H7 (cell line): ENCODE results near the gene MTNR1B. TPM values are rescaled to one million over a fixed set of nuclear protein-coding genes. Genes with fewer than 3 reads are reported as not detected.

Experiments used
- DNase-seq: peaks from one replicate; pipeline ENCODE4 v3.0.0; 2012
- H3K27me3 ChIP-seq: 2 replicates; pipeline ENCODE4 v1.6.0; 2011; ENCODE audit warnings: mild to moderate bottlenecking, low read length; ENCODE audit not compliant: control insufficient read depth, insufficient read depth
- H3K36me3 ChIP-seq: replicated peaks from 2 replicates; pipeline ENCODE4 v1.5.1; 2011; ENCODE audit warnings: low read length; ENCODE audit not compliant: control insufficient read depth, insufficient read depth
- H3K4me3 ChIP-seq: 2 replicates; pipeline ENCODE4 v1.5.1; 2011; ENCODE audit warnings: low read depth, mild to moderate bottlenecking, control low read depth, low read length, moderate library complexity; ENCODE audit not compliant: insufficient read depth
- total RNA-seq: library from RNA; depleted of rRNA; stranded (reverse); fragments of >200 nt; shearing (Covaris generic); gene quantifications from 2 replicates; pipeline ENCODE4 v1.2.3, GENCODE V29; 2014

Gene MTNR1B
- total RNA-seq, 1 experiment from 2014 or later = not detected

DNA sequence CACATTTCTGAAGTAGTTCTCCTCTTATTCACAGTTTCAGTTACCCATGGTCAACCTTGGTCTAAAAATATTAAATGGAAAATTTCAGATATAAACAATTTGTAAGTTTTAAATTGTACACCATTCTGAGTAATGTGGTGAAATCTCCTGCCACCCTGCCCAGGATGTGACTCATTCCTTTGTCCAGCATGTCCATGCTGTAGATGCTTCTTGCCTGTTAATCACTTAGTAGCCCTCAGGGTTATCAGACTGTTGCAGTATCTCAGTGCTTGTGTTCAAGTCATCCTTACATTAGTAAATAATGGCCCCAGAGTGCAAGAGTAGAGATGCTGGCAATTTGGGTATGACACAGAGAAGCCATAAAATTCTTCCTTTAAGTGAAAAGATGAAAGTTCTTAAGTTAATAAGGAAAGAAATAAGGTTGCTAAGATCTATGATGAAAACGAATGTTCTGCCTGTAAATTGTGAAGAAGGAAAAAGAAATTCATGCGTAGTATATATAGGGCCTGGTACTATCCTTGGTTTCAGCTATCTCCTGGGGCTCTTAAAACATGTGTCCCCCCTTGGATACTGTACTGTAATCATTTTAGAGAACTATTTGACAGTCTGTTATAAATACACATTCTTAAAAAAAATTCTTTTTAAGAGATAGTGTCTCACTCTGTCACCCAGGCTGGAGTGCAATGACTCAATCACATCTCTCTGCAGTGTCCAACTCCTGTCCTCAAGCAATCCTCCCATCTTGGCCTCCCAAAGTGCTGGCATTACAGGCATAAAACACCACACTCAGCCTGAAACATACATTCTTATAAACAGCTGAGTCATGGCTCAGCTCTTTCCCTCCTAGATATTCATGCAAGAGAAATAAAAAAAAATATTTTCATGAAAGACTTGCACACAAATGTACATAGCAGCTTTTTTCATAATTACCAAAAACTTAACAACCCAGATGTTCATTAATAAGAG, 31.3 kb downstream of the MTNR1B start:
- DNase-seq = no peak
- Histone ChIP-seq H3K4me3 (no peak overlapping the region), H3K27me3 (no peaks in the 10 kb centered on the region), H3K36me3 (no peaks in the 10 kb centered on the region)

DNA sequence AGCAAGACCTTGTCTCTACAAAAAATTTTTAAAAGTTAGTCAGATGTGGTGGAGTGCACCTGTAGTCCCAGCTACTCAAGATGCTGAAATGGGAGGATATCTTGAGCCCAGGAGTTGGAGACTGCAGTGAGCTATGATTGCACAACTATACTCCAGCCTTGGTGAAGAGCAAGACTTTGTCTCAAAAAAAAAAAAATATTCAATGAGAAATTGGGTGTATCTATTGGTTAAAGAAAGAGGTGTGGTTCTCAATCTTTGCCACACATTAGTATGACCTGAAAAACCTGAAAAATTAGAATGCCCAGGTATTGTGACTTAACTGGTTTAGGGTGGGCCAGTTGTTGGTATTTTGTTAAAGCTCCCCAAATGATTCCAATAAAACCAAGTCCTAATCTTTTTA, 32.4 kb downstream of the MTNR1B start:
- H3K4me3 ChIP-seq = no peak overlapping the region
- no peak for DNase-seq
- no peaks in the 10 kb centered on the region for H3K27me3 ChIP-seq
- no peaks in the 10 kb centered on the region for H3K36me3 ChIP-seq

DNA sequence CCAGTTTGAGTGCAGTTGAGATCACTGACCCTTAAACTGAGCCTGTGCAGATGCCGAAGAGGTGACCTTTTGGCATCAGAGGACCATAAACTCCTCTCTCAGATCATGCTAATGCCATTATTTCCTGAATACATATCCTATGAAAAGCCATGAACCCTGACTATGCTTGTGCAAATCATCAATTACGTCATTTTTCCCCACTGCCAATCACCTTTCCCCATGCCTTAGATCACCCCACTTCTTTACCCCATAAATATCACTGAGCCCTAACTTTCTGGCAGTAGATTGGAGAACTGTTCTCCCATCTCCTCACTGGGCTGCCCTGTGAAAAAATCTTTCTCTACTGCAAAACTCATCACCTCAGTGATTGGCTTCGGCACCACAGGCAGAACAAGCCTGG, 32.9 kb downstream of the MTNR1B start:
- H3K27me3 ChIP-seq = no peaks in the 10 kb centered on the region
- no peak overlapping the region for H3K4me3 ChIP-seq

DNA sequence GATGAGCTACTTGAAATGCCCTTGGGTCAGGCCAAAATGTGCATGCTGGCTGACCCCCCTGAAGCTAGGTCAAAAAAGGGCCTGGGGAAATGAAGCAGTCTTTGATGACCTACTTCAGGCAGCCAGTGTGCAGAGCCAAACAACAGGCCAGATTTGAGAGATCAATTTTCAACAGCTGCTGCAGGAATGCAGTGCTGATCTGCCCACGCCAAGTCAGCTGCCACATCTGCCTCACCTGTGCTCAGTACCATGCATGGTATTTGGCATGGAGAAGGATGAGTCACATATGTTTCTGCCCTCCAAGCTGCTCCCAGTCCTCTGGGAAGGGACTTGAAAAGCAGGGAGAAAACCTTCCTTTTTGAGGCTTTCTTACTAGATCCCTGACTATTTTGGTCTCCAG, 35.8 kb downstream of the MTNR1B start:
- H3K36me3 ChIP-seq = no peaks in the 10 kb centered on the region
- no peak for DNase-seq
- H3K4me3 ChIP-seq = no peak overlapping the region
- H3K27me3 ChIP-seq = no peaks in the 10 kb centered on the region

More for the DNA sequence above, 32.9 kb downstream of the MTNR1B start:
- DNase-seq = no peak
- H3K36me3 ChIP-seq = no peaks in the 10 kb centered on the region

DNA sequence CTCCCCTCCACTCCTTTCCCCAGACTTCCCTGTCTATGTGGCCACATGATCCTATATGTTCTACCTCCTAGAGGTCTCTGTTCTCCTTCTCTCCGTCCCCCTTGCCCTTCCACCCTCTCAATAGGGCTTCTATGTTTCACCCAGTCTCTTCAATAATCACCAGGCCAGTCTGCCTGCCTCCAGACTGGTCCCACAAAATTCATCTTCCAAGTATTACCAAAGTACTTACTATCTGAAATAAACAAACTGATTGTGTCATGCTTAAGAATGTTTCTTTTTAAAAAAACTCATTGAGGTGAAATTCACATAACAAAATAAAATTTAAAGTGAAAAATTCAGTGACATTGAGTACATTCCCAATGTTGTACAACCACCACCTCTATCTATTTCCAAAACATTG, 44.2 kb downstream of the MTNR1B start:
- DNase-seq = no peak
- H3K27me3 ChIP-seq = no peaks in the 10 kb centered on the region

DNA sequence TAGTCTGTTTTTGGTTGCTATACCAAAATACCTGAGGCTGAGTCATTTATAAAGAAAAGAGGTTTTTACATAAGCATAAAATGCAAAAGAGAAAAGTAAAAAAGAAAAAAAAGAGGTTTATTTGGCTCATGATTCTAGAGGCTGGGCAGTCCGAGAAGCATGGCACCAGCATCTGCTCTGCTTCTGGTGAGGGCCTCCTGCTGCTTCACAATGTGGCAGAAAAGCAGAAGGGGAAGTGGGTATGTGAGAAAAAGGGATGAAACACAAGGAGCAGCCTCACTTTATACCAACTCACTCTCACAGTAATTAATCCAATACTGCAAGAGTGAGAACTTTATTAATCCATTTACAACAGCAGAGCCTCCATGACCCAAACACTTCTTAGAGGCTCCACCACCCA, 47.1 kb downstream of the MTNR1B start:
- H3K27me3 ChIP-seq = no peaks in the 10 kb centered on the region
- H3K36me3 ChIP-seq = no peaks in the 10 kb centered on the region
- DNase-seq = no peak
- no peak overlapping the region for H3K4me3 ChIP-seq

More for the DNA sequence above, 44.2 kb downstream of the MTNR1B start:
- H3K4me3 ChIP-seq = no peak overlapping the region
- no peaks in the 10 kb centered on the region for H3K36me3 ChIP-seq

DNA sequence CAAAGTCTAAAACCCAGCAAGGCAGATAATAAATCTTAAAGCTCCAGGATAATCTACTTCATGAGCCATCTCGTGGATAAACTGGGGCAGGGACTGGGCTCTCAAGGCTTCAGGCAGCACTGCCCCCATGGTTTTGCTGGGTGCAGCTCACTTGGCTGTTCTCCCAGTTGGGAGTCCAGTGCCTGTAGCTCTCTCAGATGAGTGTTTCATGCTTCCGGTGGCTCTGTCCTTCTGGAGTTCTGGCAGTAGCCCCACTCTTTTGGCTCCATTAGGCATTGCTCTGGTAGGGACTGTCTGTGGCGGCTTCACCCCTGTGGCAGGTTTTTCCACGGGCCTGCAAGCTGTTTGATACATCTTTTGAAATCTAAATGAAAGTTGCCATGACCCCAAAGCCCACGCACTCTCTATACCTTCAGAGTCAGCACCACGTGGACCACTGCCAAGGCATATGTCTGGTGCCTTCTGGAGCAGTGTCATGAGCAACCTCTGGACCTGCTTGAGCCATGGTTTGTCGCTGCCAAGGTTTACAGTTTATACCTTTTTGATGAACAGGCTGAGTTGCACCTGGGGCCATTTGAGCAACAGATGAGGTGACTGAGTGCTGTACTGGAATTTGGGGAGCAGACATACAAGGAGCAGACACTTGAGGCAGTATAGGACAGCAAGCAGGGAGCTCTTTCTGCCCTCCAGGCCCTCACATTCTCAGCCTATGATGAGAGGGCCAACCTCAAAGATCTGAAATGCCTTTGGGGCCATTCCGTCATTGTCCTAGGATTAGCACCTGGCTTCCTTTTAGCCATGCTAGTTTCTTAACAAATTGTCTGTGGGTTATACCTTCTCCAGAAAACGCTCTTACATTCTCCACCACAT, 48.6 kb downstream of the MTNR1B start:
- no peak for DNase-seq
- no peaks in the 10 kb centered on the region for H3K36me3 ChIP-seq
- no peak overlapping the region for H3K4me3 ChIP-seq
- no peaks in the 10 kb centered on the region for H3K27me3 ChIP-seq

DNA sequence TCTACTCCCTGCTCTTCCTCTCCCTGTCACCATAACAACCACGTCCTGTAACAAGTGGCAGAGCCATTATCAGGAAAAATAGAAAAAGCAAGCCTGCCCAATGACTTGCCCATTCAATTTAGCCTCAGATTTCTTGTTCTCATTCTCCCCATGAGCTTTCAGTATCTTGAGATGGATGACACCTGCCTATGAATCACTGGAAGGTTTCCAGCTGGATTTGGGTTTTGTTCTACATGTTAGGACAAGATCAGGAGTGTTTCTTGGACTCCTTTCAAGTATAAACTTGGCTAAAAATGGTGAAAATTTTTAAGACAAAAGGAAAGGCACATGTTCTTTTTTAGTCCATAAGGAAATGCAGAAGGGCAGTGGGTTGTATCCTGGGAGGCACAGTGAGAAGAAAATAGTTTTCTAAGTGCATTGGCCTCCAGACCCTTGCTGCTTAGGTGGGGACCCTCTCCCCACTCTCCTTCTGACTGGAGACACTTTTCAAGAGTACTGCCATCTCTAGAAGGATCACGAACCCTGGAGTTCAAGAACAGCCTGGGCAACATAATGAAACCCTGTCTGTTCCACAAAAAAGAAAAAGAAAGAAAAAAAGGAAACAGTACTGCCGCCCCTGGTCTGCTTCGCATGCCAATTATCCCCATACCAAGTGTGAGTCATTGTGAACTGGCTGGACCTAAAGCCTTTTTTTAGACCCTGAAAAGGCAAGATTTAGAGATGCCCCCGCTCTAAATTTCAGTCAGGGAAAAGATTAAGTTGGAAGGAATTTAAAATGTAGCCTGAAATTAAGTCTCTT, 51.0 kb downstream of the MTNR1B start:
- H3K36me3 ChIP-seq = no peaks in the 10 kb centered on the region
- no peaks in the 10 kb centered on the region for H3K27me3 ChIP-seq
- DNase-seq = no peak
- no peak overlapping the region for H3K4me3 ChIP-seq

DNA sequence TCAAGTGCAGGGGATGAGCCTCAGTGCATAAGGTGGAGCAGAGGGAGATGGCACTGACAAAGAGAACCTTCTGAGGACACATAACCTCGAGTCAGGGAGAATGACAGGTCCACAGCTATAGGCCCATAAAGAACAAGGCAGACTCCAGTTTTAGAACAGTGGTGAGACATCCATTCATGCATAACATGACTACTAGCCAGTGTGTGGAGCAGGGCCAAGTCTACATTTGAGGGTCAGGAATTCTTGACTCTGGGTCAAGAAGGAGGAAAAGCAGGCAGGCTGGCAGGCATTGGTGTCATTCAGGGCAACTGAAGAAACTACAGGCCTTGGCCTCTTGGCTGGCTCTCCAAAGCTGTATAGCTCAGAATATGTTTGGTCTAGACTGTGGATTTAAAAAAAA, 54.9 kb downstream of the MTNR1B start:
- H3K27me3 ChIP-seq = no peaks in the 10 kb centered on the region
- H3K4me3 ChIP-seq = no peak overlapping the region
- DNase-seq = no peak
- no peaks in the 10 kb centered on the region for H3K36me3 ChIP-seq

DNA sequence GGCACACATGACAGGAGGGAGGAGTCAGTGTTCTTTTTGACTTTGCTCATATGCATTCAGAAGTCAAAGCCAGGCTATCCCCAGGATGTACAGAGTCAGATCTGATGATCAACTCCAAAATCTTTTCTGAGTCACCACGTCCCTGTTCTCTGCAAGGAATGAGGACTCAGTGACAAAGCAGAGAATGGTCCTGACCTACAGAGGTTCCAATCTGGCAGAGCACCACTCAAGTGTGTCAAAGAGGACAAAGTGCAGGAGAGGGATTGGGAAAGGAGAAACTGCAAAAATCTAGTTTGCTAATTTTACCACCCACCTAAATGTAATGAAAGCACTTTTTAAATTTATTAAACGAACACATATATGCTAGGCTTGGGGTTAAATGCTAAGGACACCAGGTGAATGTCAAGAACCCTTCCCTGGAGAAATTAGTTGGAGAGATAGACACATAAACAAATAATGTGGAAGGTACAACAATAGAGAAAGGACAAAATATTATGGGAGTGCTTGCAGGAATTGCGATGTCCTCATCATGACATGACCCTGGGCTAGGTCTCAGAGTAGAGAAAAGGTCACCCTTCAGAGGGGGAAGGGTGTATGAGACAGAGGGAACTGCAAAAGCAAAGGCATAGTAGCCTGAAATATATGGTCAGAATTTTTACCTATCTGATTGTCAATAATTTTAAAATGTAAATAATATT, 56.3 kb downstream of the MTNR1B start:
- no peak for DNase-seq
- Histone ChIP-seq H3K27me3 (no peaks in the 10 kb centered on the region), H3K4me3 (no peak overlapping the region), H3K36me3 (no peaks in the 10 kb centered on the region)

DNA sequence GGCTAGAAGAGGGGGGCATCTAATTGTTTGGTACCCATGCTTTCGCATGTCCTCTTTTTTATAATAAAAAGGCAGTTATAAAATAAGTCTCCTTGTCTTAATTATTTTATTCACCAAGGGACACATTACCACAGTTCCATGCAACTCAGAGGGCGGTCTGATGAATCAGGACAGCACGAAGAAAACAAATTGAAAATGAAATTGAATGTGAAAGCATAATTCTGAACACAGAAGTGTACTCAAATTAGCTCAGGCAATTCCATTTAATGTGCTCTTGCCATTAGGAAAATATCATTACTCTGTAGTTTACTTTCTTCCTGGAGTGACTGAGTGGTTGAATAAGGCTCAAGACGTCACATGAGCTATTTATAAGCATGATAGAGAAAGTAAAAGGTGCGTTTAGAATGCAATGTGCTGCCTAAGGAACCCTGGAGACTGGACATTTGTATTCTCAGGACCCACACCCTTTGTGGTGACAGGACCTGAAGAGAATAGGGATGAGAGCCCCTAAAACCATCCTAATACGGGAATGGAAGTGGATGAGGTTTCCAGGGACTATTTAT, 59.6 kb downstream of the MTNR1B start:
- no peak for DNase-seq
- Histone ChIP-seq H3K27me3 (no peaks in the 10 kb centered on the region), H3K36me3 (no peaks in the 10 kb centered on the region), H3K4me3 (no peak overlapping the region)

DNA sequence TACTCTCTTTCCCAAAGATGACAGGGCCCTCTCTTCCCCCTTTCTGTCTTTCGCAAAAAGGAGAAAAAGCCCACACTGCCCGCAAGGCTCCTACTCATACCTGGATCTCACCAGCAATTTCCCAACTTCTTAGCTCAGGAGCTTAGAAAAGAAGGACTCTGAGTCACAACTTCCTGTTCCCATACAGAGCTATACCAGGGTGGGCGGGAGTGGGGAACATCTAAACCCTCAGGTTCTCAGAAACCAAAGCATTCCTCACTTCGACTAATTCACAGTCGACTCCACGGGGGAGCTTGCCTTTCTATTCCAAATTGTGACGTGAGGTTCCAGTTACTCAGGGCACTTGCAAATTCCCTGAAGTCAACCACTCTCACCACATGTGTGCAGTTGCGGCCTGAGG, 61.9 kb downstream of the MTNR1B start:
- Histone ChIP-seq H3K27me3 (no peaks in the 10 kb centered on the region), H3K36me3 (no peaks in the 10 kb centered on the region), H3K4me3 (no peak overlapping the region)
- DNase-seq = no peak
